CD4-positive, alpha-beta T cell treated with Interleukin-15 for 1 hour (primary cell): ENCODE measurements around the gene GPR119.
"Not testable (repeated sequence)": the region's sequence is repeated elsewhere in the genome, so short reads cannot be mapped to it uniquely, and the experiment has no call there.

ENCODE experiments used
- DNase-seq: peaks from one replicate; pipeline ENCODE4 v3.0.0-alpha.2; 2020

The GPR119 gene

GRCh38 chrX:130338869-130339268 is 46.6 kb downstream of the GPR119 start:
- DNase-seq, result not testable (repeated sequence)

DNA sequence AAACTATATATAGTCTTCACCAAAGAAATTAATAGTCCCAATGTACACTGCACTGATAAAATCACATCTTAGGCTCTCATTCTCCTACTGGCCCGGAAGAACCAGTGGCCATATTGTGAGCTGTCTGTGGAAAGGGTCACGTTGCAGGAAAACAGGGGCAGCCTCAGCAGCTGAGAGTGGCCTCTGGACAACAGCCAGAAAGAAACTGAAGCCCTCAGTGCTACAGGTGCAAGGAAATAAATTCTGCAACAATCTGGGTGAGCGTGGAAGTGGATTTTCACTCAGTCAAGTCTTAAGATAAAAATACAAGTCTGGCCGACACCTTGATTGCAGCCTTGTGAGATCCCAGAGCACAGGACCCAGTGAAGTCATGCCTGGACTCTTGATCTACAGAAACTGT is 48.9 kb downstream of the GPR119 start:
- DNase-seq, result no peak
